K562 (cell line): ENCODE results near the gene ZNF81. TPM values are rescaled to one million over a fixed set of nuclear protein-coding genes. Genes with fewer than 3 reads are reported as not detected.

ENCODE experiments used
- ARHGAP35 ChIP-seq: fragments of 450-650 bp; IDR thresholded peaks from 2 replicates; pipeline ENCODE4 v1.6.1; 2018; ENCODE audit not compliant: partially characterized antibody
- ETV5 ChIP-seq: sonication (generic); formaldehyde crosslinking; IDR thresholded peaks from 2 replicates; pipeline ENCODE4 v1.4.0; 2020; ENCODE audit warnings: low read depth, mild to moderate bottlenecking, missing genetic modification reagents
- ETV6 ChIP-seq, 3 experiments: fragments of 150-350 bp in 1 of 3; sonication (generic) in 1 of 3; formaldehyde crosslinking in 1 of 3; IDR thresholded peaks; 2 replicates each; pipeline versions ENCODE4 v1.6.1 to v1.8.0; 2014 to 2022; ENCODE audit warnings: borderline replicate concordance in 2 of 3, low read depth in 2 of 3, antibody characterized with exemption in 1 of 3, low read length in 1 of 3, mild to moderate bottlenecking in 1 of 3, missing genetic modification reagents in 1 of 3
- FOXA3 ChIP-seq, 2 experiments: fragments of 450-650 bp in 1 of 2; sonication (generic) in 1 of 2; formaldehyde crosslinking; IDR thresholded peaks in 1 of 2; conservative IDR thresholded peaks in 1 of 2; 2 replicates each; pipeline versions ENCODE4 v1.4.0 to v1.8.0; 2020 to 2022; ENCODE audit warnings: mild to moderate bottlenecking in 2 of 2, missing genetic modification reagents in 1 of 2
- GABPA ChIP-seq: fragments of 200-800 bp; sonication (Bioruptor generic); conservative IDR thresholded peaks from 2 replicates; pipeline ENCODE4 v1.6.1; 2016; ENCODE audit warnings: low read depth, missing genetic modification characterization, missing compliant biosample characterization
- HSF4 ChIP-seq: fragments of 250-450 bp; sonication (Bioruptor Pico); IDR thresholded peaks from 2 replicates; pipeline ENCODE4 v2.1.2; 2022; ENCODE audit warnings: mild to moderate bottlenecking, moderate library complexity, borderline replicate concordance
- IFI16 ChIP-seq: fragments of 250-450 bp; sonication (Bioruptor Pico); IDR thresholded peaks from 2 replicates; pipeline ENCODE4 v2.1.2; 2022; ENCODE audit warnings: mild to moderate bottlenecking, inconsistent platforms
- MAFF ChIP-seq: IDR thresholded peaks from 2 replicates; pipeline ENCODE4 v1.6.1; 2012; ENCODE audit warnings: low read length, improper control_type of control experiment
- MCM2 ChIP-seq: fragments of 450-650 bp; IDR thresholded peaks from 2 replicates; pipeline ENCODE4 v1.6.1; 2017; ENCODE audit warnings: low read depth, mild to moderate bottlenecking
- MTA2 ChIP-seq: fragments of 450-650 bp; IDR thresholded peaks from 2 replicates; pipeline ENCODE4 v1.6.1; 2016; ENCODE audit warnings: low read depth
- NFIC ChIP-seq: fragments of 450-650 bp; IDR thresholded peaks from 2 replicates; pipeline ENCODE4 v1.6.1; 2017; ENCODE audit warnings: mild to moderate bottlenecking, inconsistent platforms
- POLR3A ChIP-seq: IDR thresholded peaks from 2 replicates; pipeline ENCODE4 v1.6.1; 2011; ENCODE audit warnings: borderline replicate concordance, mild to moderate bottlenecking, moderate library complexity; ENCODE audit not compliant: insufficient read length, insufficient read depth; ENCODE audit errors: extremely low read depth
- SIX5 ChIP-seq, 2 experiments: IDR thresholded peaks; 2 replicates each; pipeline ENCODE4 v1.6.1; 2011; ENCODE audit warnings: low read length in 2 of 2, borderline replicate concordance in 1 of 2, low read depth in 1 of 2, mild to moderate bottlenecking in 1 of 2, moderate library complexity in 1 of 2; ENCODE audit not compliant: insufficient read depth in 1 of 2
- SMAD1 ChIP-seq: fragments of 150-350 bp; IDR thresholded peaks from 2 replicates; pipeline ENCODE4 v1.6.1; 2014; ENCODE audit warnings: low read length, low read depth; ENCODE audit not compliant: partially characterized antibody
- TGIF2 ChIP-seq: sonication (generic); formaldehyde crosslinking; IDR thresholded peaks from 2 replicates; pipeline ENCODE4 v1.8.1; 2022; ENCODE audit warnings: mild to moderate bottlenecking, missing genetic modification reagents, moderate library complexity
- XRCC4 ChIP-seq: IDR thresholded peaks from one replicate; pipeline ENCODE4 v1.6.1; 2011; ENCODE audit not compliant: insufficient read depth, insufficient read length; ENCODE audit errors: extremely low read depth
- ZEB2 ChIP-seq: fragments of 450-650 bp; IDR thresholded peaks from 2 replicates; pipeline ENCODE4 v1.6.1; 2016
- ZNF263 ChIP-seq: sonication (generic); formaldehyde crosslinking; IDR thresholded peaks from 2 replicates; pipeline ENCODE4 v1.8.0; 2022; ENCODE audit warnings: mild to moderate bottlenecking, missing genetic modification reagents, borderline replicate concordance
- polyA plus RNA-seq, 8 experiments: library from polyadenylated mRNA; depleted of rRNA in 4 of 8; stranded (reverse) in 5 of 8; unstranded in 3 of 8; fragments of >200 nt; fragmentation: Nextera tagmentation in 2 of 8; fragmentation: Illumina TruSeq in 1 of 8; extraction: Ambion mirVana in 2 of 8; extraction: Trizol in 1 of 8; gene quantifications; 2 replicates each; pipeline versions ENCODE4 v1.2.1 to v1.2.3, GENCODE V29; 2011 to 2014; ENCODE audit warnings: inconsistent platforms in 1 of 8, missing spikeins in 1 of 8
- total RNA-seq, 7 experiments: library from RNA; depleted of rRNA in 6 of 7; stranded (reverse); fragments of >200 nt in 6 of 7; fragmentation: Illumina TruSeq in 2 of 7; extraction: Trizol in 2 of 7; gene quantifications; 2 replicates each; pipeline versions ENCODE4 v1.2.1 to v1.2.3, GENCODE V29; 2011 to 2021; ENCODE audit warnings: low replicate concordance in 1 of 7
- TF ChIP-seq, protein P1 (sequence below), 2 experiments: fragments of 450-650 bp; conservative IDR thresholded peaks; 2 replicates each; pipeline ENCODE4 v1.6.1; 2017; ENCODE audit warnings: mild to moderate bottlenecking in 2 of 2, moderate library complexity in 2 of 2

ZNF81 gene
- total and polyA plus RNA-seq, 9 of the 15 experiments (the other 6 are each of a cell fraction or from before 2014, with no cell fraction given), result 2.4 to 9.6 (median 4.9) TPM

DNA sequence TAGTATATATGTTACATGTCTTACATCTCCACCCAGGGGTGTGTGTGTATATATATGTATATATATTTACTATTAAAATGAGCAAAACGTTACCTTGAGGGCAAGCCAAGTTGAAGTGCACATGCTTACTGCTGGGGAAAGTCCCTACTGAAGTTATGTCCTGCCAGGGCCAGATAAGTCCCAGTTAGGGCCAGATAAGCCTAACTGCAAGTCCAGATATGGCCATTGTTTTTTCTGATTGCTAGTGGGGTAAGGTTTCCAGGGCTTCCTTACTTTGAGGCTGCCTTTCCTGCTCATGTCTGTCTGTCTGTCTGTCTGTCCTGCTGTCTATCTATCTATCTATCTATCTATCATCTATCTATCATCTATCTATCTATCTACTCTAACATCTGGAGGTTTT lies 19.3 kb upstream of the ZNF81 start (continued):
- no peak for TF ChIP-seq ZNF263 (CRISPR knock-in tag)
- no peak for TF ChIP-seq ARHGAP35
- TF ChIP-seq TGIF2, result no peak
- TF ChIP-seq ETV5 (CRISPR knock-in tag), result no peak
- TF ChIP-seq SIX5 (IDR thresholded peaks at IDR 0.05; ENCODE audit: borderline replicate concordance in 1 of 2, insufficient read depth in 1 of 2, low read depth in 1 of 2, low read length in 2 of 2), result no peak
- TF ChIP-seq IFI16 (CRISPR knock-in tag), result no peak
- peak; percentile 90 for TF ChIP-seq NFIC
- no peak for TF ChIP-seq MAFF
- no peak for TF ChIP-seq GABPA (tag)
- TF ChIP-seq, protein P1, sequence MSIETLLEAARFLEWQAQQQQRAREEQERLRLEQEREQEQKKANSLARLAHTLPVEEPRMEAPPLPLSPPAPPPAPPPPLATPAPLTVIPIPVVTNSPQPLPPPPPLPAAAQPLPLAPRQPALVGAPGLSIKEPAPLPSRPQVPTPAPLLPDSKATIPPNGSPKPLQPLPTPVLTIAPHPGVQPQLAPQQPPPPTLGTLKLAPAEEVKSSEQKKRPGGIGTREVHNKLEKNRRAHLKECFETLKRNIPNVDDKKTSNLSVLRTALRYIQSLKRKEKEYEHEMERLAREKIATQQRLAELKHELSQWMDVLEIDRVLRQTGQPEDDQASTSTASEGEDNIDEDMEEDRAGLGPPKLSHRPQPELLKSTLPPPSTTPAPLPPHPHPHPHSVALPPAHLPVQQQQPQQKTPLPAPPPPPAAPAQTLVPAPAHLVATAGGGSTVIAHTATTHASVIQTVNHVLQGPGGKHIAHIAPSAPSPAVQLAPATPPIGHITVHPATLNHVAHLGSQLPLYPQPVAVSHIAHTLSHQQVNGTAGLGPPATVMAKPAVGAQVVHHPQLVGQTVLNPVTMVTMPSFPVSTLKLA (conservative IDR thresholded peaks at IDR 0.05), result peak; percentile 33 to 59; a peak in 1 of 4 replicates
- peak; percentile 85 for TF ChIP-seq SMAD1
- TF ChIP-seq XRCC4, result no peak
- TF ChIP-seq POLR3A, result no peak
- no peak for TF ChIP-seq FOXA3 (CRISPR knock-in tag; conservative IDR thresholded peaks at IDR 0.05 in 1 of 2, IDR thresholded peaks at IDR 0.05 in 1 of 2)
- TF ChIP-seq ZEB2, result peak; percentile 30; the same call in 1 of the 2 replicates
- TF ChIP-seq MCM2, result no peak
- no peak for TF ChIP-seq HSF4
- TF ChIP-seq MTA2, result peak; percentile 96
- 0 out of 4 replicates have a peak, but pooled peaks of 1 of the 2 experiments have one; percentile 18 for TF ChIP-seq ETV6 (IDR thresholded peaks at IDR 0.05; ENCODE audit: borderline replicate concordance in 1 of 2, low read depth in 2 of 2, low read length in 1 of 2)
- TF ChIP-seq ETV6 (CRISPR knock-in tag; IDR thresholded peaks at IDR 0.05; ENCODE audit: borderline replicate concordance), result no peak
